Measurements from ENCODE around the gene VLDLR.

VLDLR gene

GRCh38 chr9:2641033-2641432, 19.4 kb downstream of the VLDLR start:
- Histone ChIP-seq H3K27ac (replicated peaks) (no peak overlapping the region), H3K27me3 (ENCODE audit: insufficient read depth, poor library complexity, severe bottlenecking) (no peaks in the 10 kb centered on the region), H3K4me3 (replicated peaks; ENCODE audit: insufficient read depth, low read length) (no peak overlapping the region)
- no peak for TF ChIP-seq SPI1 (IDR thresholded peaks at IDR 0.05; ENCODE audit: borderline replicate concordance, low read depth)
- TF ChIP-seq, protein P1, sequence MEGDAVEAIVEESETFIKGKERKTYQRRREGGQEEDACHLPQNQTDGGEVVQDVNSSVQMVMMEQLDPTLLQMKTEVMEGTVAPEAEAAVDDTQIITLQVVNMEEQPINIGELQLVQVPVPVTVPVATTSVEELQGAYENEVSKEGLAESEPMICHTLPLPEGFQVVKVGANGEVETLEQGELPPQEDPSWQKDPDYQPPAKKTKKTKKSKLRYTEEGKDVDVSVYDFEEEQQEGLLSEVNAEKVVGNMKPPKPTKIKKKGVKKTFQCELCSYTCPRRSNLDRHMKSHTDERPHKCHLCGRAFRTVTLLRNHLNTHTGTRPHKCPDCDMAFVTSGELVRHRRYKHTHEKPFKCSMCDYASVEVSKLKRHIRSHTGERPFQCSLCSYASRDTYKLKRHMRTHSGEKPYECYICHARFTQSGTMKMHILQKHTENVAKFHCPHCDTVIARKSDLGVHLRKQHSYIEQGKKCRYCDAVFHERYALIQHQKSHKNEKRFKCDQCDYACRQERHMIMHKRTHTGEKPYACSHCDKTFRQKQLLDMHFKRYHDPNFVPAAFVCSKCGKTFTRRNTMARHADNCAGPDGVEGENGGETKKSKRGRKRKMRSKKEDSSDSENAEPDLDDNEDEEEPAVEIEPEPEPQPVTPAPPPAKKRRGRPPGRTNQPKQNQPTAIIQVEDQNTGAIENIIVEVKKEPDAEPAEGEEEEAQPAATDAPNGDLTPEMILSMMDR (IDR thresholded peaks at IDR 0.05; ENCODE audit: insufficient read depth, low read length), result no peak
- no peak for TF ChIP-seq GABPA (IDR thresholded peaks at IDR 0.05; ENCODE audit: low read depth)
- TF ChIP-seq POLR2AphosphoS5 (IDR thresholded peaks at IDR 0.05; ENCODE audit: low read depth), result no peak
- no peak for DNase-seq (ENCODE audit: low read depth in 1 of 2, low spot score in 1 of 2)

DNA sequence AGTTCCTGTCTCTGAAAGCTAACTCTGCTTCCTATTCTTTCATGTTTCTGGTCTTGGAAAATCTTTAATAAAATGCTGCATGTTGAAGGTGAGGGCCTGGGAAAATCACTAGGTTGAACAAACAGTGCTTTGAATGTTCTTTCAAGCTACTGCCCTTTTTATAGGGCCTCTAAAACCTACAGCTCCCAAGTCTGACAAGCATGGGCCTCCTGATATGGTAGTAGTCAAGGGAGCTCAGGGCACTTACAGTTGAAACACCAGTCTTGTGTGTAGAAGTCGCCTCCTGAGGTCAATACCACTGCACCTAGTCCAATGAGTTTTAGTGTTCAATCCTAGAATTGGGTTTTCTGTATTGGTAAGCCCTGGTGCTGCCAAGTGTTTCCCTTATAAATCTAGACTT, 20.5 kb downstream of the VLDLR start:
- DNase-seq (ENCODE audit: low read depth in 1 of 2, low spot score in 1 of 2), result no peak
- TF ChIP-seq, protein P1 (IDR thresholded peaks at IDR 0.05; ENCODE audit: insufficient read depth, low read length), result no peak
- TF ChIP-seq SPI1 (IDR thresholded peaks at IDR 0.05; ENCODE audit: borderline replicate concordance, low read depth) (no peak), POLR2AphosphoS5 (IDR thresholded peaks at IDR 0.05; ENCODE audit: low read depth) (no peak), GABPA (IDR thresholded peaks at IDR 0.05; ENCODE audit: low read depth) (no peak)
- TF ChIP-seq, protein P2, sequence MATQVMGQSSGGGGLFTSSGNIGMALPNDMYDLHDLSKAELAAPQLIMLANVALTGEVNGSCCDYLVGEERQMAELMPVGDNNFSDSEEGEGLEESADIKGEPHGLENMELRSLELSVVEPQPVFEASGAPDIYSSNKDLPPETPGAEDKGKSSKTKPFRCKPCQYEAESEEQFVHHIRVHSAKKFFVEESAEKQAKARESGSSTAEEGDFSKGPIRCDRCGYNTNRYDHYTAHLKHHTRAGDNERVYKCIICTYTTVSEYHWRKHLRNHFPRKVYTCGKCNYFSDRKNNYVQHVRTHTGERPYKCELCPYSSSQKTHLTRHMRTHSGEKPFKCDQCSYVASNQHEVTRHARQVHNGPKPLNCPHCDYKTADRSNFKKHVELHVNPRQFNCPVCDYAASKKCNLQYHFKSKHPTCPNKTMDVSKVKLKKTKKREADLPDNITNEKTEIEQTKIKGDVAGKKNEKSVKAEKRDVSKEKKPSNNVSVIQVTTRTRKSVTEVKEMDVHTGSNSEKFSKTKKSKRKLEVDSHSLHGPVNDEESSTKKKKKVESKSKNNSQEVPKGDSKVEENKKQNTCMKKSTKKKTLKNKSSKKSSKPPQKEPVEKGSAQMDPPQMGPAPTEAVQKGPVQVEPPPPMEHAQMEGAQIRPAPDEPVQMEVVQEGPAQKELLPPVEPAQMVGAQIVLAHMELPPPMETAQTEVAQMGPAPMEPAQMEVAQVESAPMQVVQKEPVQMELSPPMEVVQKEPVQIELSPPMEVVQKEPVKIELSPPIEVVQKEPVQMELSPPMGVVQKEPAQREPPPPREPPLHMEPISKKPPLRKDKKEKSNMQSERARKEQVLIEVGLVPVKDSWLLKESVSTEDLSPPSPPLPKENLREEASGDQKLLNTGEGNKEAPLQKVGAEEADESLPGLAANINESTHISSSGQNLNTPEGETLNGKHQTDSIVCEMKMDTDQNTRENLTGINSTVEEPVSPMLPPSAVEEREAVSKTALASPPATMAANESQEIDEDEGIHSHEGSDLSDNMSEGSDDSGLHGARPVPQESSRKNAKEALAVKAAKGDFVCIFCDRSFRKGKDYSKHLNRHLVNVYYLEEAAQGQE (IDR thresholded peaks at IDR 0.05; ENCODE audit: insufficient replicate concordance, low read depth), result no peak
- no peaks in the 10 kb centered on the region for H3K27me3 ChIP-seq (ENCODE audit: insufficient read depth, poor library complexity, severe bottlenecking)
- no peak overlapping the region for H3K27ac ChIP-seq (replicated peaks)
- H3K4me3 ChIP-seq (replicated peaks; ENCODE audit: insufficient read depth, low read length), result no peak overlapping the region

- no peak for DNase-seq (ENCODE audit: low read depth in 1 of 2, low spot score in 1 of 2)
- Histone ChIP-seq H3K4me3 (replicated peaks; ENCODE audit: insufficient read depth, low read length) (no peak overlapping the region), H3K27me3 (ENCODE audit: insufficient read depth, poor library complexity, severe bottlenecking) (no peaks in the 10 kb centered on the region), H3K27ac (replicated peaks) (no peak overlapping the region)
- TF ChIP-seq GABPA (IDR thresholded peaks at IDR 0.05; ENCODE audit: low read depth), result no peak
- TF ChIP-seq SPI1 (IDR thresholded peaks at IDR 0.05; ENCODE audit: borderline replicate concordance, low read depth), result no peak
- TF ChIP-seq, protein P1 (IDR thresholded peaks at IDR 0.05; ENCODE audit: insufficient read depth, low read length), result no peak
- TF ChIP-seq, protein P2 (IDR thresholded peaks at IDR 0.05; ENCODE audit: insufficient replicate concordance, low read depth), result no peak
- no peak for TF ChIP-seq POLR2AphosphoS5 (IDR thresholded peaks at IDR 0.05; ENCODE audit: low read depth)
Measured at GRCh38 chr9:2645569-2645968, 24.0 kb downstream of the VLDLR start.

DNA sequence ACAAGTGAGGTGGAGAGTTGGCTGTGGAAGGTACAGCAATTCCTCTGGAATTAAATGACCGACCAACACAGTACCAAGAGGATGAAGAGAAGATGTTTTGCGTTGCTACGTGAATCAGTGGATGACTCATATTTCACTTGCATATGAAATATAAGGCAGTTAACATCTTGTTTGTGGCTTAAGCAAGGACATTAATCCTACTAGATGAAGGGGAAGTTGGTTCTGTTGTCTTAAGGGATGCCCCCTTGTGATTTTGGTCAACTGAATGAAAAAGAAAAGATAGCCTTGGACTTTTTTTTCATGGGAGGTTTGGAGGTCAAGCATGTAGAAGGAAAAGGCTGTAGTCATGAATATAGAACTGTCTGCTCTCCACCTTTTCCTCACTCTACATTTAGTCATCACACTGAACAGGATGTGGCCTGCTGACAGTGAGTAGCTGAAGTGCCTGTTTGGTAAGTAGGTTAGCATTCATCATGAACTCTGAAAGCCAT, 33.9 kb downstream of the VLDLR start:
- DNase-seq (ENCODE audit: low read depth in 1 of 2, low spot score in 1 of 2), result peak; percentile 41 to 63
- H3K27ac ChIP-seq (replicated peaks), result peak overlapping the region; percentile 53
- H3K4me3 ChIP-seq (replicated peaks; ENCODE audit: insufficient read depth, low read length), result no peak overlapping the region

More for the DNA sequence above, 33.9 kb downstream of the VLDLR start:
- H3K27me3 ChIP-seq (ENCODE audit: insufficient read depth, poor library complexity, severe bottlenecking), result no peaks in the 10 kb centered on the region
- TF ChIP-seq POLR2AphosphoS5 (IDR thresholded peaks at IDR 0.05; ENCODE audit: low read depth) (no peak; the same call in 1 of the 2 replicates), GABPA (IDR thresholded peaks at IDR 0.05; ENCODE audit: low read depth) (no peak), SPI1 (IDR thresholded peaks at IDR 0.05; ENCODE audit: borderline replicate concordance, low read depth) (no peak)
- TF ChIP-seq, protein P2 (IDR thresholded peaks at IDR 0.05; ENCODE audit: insufficient replicate concordance, low read depth), result no peak
- TF ChIP-seq, protein P1 (IDR thresholded peaks at IDR 0.05; ENCODE audit: insufficient read depth, low read length), result no peak

Data from HL-60 (cell line).